ENCODE measurements around the gene MEX3B.
A peak's percentile ranks its signal among the peaks of the same experiment; 100 is the strongest.

MEX3B gene

GRCh38 chr15:82045892-82046665 is at the start of gene MEX3B:
Gene MEX3B (minus strand): TSS chr15:82046018. CDS start chr15:82045705, 313 bp downstream.
- H3K4me3 ChIP-seq, result peak within 1 kb of the TSS; percentile 48 to 87 (median 76)
- peak within 1 kb of the TSS; percentile 41 to 93 (median 85) for H3K27ac ChIP-seq

- Histone ChIP-seq H3K27ac (no peak overlapping the region), H3K4me3 (no peak overlapping the region)
Observed at GRCh38 chr15:82093774-82094211, 48.0 kb upstream of the MEX3B start.

- Histone ChIP-seq H3K27ac (no peak overlapping the region), H3K4me3 (no peak overlapping the region)
Observed at GRCh38 chr15:82093325-82093724, 47.5 kb upstream of the MEX3B start.

GRCh38 chr15:82091636-82092140 is 45.9 kb upstream of the MEX3B start:
- no peak overlapping the region for H3K4me3 ChIP-seq
- no peak overlapping the region for H3K27ac ChIP-seq

- Histone ChIP-seq H3K4me3 (no peak overlapping the region), H3K27ac (no peak overlapping the region)
Observed at GRCh38 chr15:82086243-82086995, 40.6 kb upstream of the MEX3B start.

- Histone ChIP-seq H3K27ac (peak overlapping the region in 6 of 21 experiments; percentile 39 to 84 (median 70)), H3K4me3 (no peak overlapping the region)
Observed at GRCh38 chr15:82081914-82082762, 36.3 kb upstream of the MEX3B start.

GRCh38 chr15:82080774-82081173 is 35.0 kb upstream of the MEX3B start:
- no peak overlapping the region for H3K27ac ChIP-seq
- no peak overlapping the region for H3K4me3 ChIP-seq

GRCh38 chr15:82079736-82080135 is 33.9 kb upstream of the MEX3B start:
- no peak overlapping the region for H3K27ac ChIP-seq
- H3K4me3 ChIP-seq, result no peak overlapping the region

- no peak overlapping the region for H3K4me3 ChIP-seq
- no peak overlapping the region for H3K27ac ChIP-seq
Observed at GRCh38 chr15:82074610-82075009, 28.8 kb upstream of the MEX3B start.

GRCh38 chr15:82072926-82073537 is 27.2 kb upstream of the MEX3B start:
- H3K27ac ChIP-seq, result no peak overlapping the region
- H3K4me3 ChIP-seq, result no peak overlapping the region

- H3K27ac ChIP-seq, result no peak overlapping the region
Observed at GRCh38 chr15:82066455-82066854, 20.6 kb upstream of the MEX3B start.

GRCh38 chr15:82064824-82065223 is 19.0 kb upstream of the MEX3B start:
- no peak overlapping the region for H3K27ac ChIP-seq
- no peak overlapping the region for H3K4me3 ChIP-seq

More at GRCh38 chr15:82066455-82066854, 20.6 kb upstream of the MEX3B start:
- H3K4me3 ChIP-seq, result no peak overlapping the region

GRCh38 chr15:82062479-82063454 is 16.9 kb upstream of the MEX3B start:
- Histone ChIP-seq H3K27ac (no peak overlapping the region), H3K4me3 (no peak overlapping the region)

- no peak overlapping the region for H3K27ac ChIP-seq
- no peak overlapping the region for H3K4me3 ChIP-seq
Observed at GRCh38 chr15:82060817-82061216, 15.0 kb upstream of the MEX3B start.

- H3K27ac ChIP-seq, result no peak overlapping the region
- H3K4me3 ChIP-seq, result no peak overlapping the region
Observed at GRCh38 chr15:82058517-82059204, 12.8 kb upstream of the MEX3B start.

- H3K27ac ChIP-seq, result no peak overlapping the region
Observed at GRCh38 chr15:82058026-82058425, 12.2 kb upstream of the MEX3B start.

GRCh38 chr15:82056958-82057823 is 11.4 kb upstream of the MEX3B start:
- Histone ChIP-seq H3K27ac (no peak overlapping the region), H3K4me3 (no peak overlapping the region)

More at GRCh38 chr15:82058026-82058425, 12.2 kb upstream of the MEX3B start:
- H3K4me3 ChIP-seq, result no peak overlapping the region
